NCI-H82 treated with DMSO at 0.1 percent for 48 hours (cell line): ENCODE measurements around the gene INA.

Experiments used
- DNase-seq: peaks from one replicate; lab custom pipeline; 2025; ENCODE audit not compliant: unreplicated experiment; lab: John Stamatoyannopoulos, UW

INA gene

DNA sequence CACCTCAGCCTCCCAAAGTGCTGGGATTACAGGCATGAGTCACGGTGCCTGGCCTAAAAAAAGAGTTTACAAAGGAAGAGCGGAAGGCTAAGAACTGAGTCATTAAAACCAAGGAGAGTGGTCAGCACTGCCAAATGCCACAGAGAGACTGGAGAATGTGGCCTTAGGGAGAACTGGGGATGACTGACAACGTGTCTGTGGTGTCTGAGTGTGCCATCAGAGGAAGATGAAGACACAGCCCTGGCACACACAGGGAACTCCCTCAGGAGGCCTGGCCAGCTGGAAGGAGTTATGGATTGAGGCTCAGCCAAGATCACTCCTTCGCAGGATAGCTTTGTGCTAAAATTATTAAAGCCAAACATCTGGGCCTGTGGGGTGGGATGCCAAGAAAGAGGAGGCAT is 3.9 kb upstream of the INA start:
- DNase-seq = no peak

DNA sequence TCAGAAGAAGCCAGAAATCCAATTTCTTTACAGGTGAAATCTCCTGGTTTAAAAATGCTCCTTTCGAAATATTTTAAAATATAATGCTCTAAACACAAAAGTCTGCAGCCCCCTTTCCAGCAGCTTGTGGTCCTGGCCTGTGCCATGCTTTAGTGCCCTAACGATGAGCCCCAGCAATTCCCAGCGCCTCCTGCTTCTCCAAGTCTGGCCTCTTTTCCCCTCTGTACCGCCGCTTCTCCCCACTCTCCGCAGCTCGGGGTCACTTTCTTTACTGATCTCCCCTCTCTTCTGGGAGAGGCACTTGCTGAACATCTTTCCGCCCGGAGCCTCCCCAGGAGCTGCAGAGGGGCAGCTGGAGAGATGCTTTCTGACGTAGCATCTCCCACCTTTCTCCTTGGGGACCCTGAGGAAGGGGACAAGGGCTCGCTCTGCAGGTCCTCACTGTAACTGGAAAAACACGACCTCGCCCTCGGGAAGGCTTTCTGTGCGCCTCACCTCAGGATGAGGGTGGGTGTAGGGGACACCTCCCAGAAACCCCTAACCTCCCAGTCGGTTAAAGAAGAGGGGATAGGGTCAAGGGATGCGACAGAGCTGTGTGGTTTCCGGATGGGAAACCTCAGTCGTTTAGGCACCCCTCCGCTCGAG is 565 bp upstream of the INA start:
- no peak for DNase-seq

DNA sequence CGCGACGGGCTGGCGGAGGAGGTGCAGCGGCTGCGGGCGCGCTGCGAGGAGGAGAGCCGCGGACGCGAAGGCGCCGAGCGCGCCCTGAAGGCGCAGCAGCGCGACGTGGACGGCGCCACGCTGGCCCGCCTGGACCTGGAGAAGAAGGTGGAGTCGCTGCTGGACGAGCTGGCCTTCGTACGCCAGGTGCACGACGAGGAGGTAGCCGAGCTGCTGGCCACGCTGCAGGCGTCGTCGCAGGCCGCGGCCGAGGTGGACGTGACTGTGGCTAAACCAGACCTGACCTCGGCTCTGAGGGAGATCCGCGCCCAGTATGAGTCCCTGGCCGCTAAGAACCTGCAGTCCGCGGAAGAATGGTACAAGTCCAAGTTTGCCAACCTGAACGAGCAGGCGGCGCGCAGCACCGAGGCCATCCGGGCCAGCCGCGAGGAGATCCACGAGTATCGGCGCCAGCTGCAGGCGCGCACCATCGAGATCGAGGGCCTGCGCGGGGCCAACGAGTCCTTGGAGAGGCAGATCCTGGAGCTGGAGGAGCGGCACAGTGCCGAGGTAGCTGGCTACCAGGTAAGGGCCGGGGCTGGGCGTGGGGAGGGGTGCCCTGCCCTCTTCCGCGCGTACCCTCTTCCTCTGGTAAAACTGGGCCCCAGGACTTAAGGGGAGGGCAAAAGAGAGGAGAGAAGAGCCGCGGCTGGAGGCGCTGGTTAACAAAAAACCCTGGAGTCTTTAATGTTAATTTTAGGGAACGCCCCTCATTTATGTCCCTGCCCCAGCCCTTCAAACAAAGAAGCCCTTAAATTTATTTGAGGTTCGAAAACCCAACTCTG is 987 bp downstream of the INA start:
- DNase-seq = no peak

DNA sequence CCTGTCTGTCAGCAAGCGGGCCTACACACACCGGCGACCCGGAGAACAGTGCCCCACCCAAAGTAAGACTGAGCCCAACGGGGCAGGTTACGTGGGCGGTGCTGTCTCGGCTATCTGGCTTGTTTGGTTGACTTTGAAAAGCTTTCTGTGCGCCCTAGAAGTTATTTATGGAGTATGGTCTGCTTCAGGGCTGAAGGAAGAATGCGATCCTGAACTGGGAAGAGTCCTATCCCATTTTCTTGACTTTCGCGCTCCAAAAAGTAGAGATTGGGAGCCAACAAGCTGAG is 1.5 kb downstream of the INA start:
- DNase-seq = no peak

DNA sequence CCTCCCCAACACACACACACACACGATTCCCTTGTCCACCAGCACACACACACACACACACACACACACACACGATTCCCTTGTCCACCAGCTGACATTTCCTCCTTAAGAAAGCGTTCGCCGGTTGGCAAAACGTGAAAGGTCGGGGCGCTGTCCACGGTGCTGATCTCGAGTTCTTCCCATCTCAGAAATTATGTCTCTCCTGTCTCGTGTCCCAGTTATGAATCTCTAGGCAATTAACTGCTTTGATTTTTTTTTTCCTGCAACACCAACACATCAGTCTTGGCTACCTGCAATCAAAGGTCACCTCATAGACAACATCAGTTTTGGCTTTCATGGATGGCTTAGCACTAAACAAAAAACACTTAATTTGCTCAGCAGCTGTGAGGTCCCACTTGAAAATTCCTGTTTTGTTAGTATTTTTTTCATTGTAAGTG is 1.9 kb downstream of the INA start:
- no peak for DNase-seq

DNA sequence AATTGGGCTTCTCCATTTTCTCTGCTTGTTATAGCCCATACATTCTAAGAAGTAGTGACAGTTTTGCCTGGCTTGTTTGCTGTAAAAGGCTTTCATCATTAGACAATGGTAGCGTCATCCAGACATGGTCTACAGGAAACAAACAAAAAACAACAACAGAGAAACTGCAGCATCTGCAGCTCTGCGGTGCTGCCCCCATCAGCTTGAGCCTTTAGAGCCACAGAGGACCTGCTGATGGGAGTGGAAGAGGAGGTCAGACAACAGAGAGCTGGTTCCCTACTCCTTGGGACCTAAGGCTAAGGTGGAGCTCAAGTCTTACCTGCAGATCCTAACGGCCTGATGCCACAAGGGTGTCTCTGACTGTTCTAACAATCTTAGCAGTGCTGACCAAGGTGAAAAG is 3.1 kb downstream of the INA start:
- DNase-seq = no peak

DNA sequence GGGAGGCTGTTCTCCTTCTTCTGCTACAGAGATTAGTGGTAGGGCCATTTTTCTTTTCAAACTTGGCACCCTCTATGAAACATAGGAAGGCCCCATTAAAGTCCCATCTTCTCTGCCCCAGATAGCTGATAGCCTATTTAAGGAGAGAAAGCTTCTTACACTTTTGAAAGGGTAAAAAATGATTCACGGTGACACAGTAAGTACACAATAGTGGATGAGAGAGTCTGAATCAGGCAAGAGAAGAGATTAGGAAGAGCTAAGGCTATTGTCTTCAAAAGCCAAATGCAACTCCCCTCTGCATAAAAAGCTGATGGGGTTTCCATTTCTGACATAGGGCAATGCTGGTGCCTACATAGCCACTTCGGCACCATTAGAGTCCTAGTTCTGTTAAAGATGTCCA is 3.6 kb downstream of the INA start:
- no peak for DNase-seq

DNA sequence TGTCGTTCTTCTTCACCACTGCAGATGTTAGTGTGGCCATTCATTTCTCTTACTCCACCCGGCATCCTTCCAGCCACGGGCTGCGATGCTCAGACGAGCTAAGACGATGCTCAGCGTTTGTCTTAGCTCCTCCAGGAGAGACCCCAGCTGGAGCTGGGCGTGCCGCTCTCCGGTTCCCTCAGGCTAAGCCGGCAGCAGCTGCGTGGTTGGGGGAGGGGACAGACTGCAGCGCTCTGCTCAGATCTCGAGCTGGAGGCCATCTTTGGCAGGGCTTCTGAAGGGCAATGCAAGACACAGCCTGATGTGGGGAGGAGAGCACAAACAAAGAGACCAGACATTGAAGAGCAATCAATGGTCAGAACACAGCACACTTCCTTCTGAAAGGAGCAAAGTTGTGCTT is 4.8 kb downstream of the INA start:
- DNase-seq = peak; percentile 73

DNA sequence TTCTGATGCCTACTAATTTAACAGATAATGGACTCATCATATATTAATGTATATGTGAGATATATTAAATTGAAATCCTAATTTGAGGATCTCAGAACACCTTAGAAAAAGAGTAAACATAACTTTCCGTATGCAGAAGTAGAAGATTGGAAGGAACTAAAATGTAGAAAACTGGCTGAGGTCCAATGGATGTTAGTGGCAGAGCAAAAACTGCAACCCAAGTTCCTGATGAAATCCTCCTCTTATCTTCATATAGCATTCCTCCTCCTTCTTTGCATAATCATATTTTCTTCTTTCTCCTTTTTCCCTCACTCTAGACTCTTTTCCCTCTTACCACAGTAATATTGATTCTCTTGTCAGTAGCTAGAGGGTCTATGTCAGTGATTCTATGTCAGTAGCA is 6.0 kb downstream of the INA start:
- no peak for DNase-seq

DNA sequence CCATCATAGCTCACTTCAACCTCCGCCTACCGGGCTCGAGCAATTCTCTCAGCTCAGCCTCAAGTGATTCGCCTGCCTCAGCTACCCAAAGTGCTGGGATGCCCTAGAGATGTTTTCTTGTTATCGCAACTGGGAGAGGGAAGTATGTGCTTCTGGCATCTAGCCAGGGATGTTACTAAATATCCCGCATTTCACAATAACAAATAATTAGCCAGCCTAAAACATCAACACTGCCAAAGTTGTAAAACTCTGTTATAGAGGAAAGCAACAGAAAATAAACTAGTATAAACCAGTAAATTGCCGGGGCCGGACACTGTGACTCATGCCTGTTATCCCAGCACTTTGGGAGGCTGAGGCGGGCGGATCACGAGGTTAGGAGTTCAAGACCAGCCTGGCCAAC is 7.2 kb downstream of the INA start:
- DNase-seq = no peak

DNA sequence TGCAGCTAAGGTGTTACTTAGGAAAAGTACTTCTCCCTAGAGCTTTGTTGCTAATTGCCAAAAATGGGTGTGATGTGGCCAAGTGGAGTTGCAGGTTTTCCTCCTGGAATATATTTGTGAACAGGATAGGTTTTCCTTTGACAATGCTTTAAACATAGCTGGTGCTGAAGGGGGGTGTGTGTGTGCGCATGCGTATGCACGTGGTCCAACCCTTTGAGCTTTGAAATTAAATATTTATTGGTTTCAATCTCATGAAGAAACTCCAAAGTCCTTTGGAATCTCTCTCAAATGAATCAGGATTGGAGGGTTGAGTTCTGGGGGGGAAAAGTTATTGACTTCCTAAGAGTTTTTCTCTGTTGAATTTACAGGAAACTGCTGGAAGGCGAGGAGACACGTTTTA is 11.1 kb downstream of the INA start:
- DNase-seq = no peak

DNA sequence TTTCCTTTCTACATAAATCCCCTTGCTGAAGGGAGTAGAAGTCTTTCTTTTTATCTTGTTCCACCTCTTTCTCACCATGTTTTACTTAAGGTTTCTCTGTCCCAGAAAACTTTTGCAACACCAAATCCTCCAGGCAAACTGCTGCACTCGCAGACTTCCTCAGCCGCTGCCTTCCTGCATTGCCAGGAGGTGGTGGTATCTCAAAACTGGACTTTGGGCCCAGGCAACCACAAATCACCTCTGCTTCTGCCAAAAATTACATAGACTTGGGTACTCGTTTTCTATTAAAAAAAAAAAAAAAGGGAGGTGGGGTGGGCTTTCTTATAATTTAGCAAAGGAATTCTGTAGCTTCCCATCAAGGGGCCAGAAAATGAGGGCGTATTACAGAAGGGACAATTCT is 14.7 kb downstream of the INA start:
- no peak for DNase-seq

DNA sequence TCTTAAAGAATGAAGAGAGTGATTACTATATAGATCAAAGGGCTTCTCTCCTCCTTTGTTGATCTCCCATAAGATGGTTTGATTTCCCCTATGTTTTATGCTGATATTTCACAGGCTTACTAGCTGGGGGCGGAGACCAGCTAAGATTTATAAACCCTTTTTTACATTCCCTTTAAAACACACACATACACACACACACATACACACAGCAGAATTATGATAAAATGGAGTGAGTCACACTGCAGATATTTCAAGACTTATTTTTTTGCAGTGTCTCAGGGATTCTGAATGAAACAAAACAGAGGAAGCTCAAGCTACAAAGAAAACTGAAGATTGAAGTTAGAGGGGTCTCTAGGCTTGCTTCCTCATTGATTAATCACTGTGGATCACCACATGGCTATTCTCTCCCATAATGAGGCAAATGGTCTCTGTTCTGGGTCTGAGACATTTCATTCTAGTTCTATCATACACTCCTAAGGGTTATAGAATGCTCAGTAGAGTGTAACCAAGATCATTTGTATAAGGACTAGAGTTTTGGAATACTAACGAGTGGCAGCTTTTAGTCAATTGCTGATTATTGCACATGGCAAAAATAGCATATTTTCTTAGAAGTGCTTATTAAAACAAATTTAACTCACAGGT is 18.6 kb downstream of the INA start:
- no peak for DNase-seq

DNA sequence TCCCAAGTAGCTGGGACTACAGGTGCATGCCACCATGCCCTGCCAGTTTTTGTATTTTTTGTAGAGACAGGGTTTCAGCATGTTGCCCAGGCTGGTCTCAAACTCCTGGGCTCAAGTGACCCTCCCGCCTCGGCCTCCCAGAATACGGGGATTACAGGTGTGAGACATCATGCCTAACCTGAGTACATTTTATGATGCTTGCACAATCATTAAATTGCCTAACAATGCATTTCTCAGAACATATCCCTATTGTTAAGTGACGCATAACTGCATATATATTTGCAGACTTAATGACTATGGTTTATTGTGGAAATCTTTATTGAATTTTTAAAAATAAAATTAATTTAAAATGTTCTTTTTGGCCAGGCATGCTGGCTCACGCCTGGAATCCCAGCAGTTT is 30.7 kb downstream of the INA start:
- no peak for DNase-seq

DNA sequence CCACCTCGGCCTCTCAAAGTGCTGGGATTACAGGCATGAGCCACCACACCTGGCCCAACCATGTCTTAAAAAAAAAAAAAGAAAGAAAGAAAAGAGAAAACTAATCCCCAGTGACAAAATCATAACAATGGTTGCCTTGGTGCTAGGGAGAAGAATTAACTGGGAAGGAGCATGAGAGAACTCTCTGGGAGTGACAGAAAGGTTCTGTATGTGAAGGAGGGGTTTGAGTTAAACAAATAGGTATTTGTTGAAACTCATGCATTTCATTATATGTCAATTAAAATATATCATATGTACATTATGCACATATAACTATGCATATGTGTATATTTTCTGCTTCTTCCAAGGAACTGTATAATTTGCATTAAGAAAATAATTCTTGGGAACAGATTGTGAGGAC is 33.3 kb downstream of the INA start:
- DNase-seq = no peak

DNA sequence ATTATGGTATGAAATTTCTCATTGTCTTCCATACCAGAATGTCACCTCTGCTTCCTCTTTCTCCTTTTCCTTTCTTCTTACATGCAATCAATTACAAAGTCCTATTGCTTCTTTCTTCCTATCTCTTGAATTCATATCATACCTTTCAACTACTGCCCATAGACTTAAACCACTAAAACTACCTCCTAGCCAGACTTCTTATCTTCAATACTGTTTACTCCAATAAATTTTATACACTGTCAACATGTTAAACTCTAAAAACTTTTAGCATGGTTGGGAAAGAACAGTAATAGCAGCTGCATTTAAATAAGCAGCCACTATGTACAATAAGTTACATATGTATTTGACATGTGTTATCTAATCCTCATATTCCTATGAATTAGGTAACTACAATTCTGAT is 39.1 kb downstream of the INA start:
- no peak for DNase-seq

DNA sequence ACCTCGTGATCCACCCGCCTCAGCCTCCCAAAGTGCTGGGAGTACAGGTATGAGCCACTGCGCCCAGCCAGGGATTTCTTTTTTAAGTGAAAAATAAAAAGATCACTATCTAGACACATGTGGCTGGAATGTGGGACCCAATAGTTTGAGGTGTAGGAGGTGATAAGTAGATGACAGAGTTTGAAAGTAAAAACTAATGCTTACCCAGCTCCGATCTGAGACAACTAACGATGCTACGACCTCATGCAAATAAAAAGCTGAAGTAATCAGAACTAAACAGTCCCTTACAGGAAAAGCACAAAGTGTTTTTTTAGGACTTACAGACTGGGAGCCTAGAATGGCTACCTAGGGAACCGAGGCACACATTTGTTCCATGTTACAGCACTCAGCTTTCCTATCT is 51.0 kb downstream of the INA start:
- DNase-seq = no peak

DNA sequence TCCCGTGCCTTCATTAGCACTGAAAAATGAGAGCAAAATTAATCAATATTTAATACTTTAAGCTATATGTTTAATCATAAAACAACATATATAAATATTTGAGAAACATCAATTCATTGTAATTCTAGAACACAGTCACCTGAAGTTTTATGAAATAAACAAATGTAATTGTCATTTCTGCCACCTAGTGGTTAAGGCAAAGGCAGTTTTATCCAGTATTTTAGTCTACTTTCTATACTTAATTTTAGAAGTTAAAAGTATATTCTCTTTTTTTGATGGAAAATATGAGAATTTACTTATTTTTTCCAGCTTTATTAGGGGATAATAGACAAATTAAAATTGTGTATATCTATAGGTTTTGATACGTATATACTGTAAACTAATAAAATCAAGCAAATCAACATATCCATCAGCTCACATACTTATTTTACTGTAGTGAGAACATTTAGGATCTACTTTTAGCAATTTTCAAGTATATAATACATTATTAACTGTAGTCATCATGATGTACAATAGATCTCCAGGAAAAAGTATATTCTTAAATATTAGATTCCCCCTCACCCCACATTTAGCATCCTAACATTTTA is 57.1 kb downstream of the INA start:
- DNase-seq = no peak

DNA sequence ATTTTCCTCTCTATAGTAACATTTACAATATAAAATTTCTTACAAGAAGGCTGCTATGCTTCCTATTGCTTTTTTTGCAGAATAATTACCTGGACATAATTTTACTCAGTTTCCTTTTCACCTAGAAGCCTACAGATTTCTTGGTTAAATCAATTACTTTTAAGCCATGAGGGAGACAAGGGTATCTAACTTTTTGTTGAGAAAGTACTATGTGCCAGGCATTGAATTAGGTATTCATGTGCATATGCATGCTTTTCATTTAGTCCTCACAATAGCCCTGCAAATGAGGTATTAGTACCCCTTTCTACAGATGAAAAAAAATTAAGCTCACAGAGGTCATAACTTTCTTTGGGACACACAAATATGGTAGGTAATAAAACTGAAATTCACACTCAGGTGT is 57.6 kb downstream of the INA start:
- no peak for DNase-seq

DNA sequence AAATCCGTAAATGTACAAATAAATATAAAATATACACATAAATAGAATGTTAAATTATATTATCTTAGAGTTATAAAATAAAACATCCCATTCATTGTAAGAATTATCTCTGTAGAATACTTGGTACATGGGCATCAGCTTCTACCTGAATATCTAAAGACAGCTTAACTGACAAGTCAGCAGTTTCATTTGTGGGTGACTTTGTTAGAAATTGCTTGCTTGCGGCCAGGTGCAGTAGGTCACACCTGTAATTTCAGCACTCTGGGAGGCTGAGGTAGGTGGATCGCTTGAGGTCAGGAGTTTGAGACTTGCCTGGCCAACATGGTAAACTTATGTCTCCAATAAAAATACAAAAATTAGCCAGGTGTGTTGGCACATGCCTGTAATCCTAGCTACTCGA is 59.4 kb downstream of the INA start:
- no peak for DNase-seq
